ENCODE results near the gene IVNS1ABP. TPM values are rescaled to one million over a fixed set of nuclear protein-coding genes. Genes with fewer than 3 reads are reported as not detected.

Gene IVNS1ABP
- total and polyA plus RNA-seq, 9 of the 15 experiments (the other 6 are each of a cell fraction or from before 2014, with no cell fraction given), result 30.6 to 126 (median 77.7) TPM

- TF ChIP-seq ZBTB5 (IDR thresholded peaks at IDR 0.05), result peak; percentile 69
- no peak for TF ChIP-seq SAFB2 (IDR thresholded peaks at IDR 0.05; ENCODE audit: borderline replicate concordance, low read depth, low read length, severe bottlenecking)
- TF ChIP-seq MEF2D (tag; conservative IDR thresholded peaks at IDR 0.05; ENCODE audit: low read depth), result no peak
- TF ChIP-seq ZNF143 (CRISPR knock-in tag; IDR thresholded peaks at IDR 0.05), result 0 out of 2 replicates have a peak, but pooled peaks have one; percentile 51
- TF ChIP-seq THAP7 (CRISPR knock-in tag; IDR thresholded peaks at IDR 0.05), result 0 out of 2 replicates have a peak, but pooled peaks have one; percentile 48
- peak; percentile 47 for TF ChIP-seq PCBP1 (IDR thresholded peaks at IDR 0.05; ENCODE audit: low read depth, low read length, poor library complexity, severe bottlenecking)
- TF ChIP-seq MTA3 (IDR thresholded peaks at IDR 0.05; ENCODE audit: borderline replicate concordance), result peak; percentile 77
- TF ChIP-seq KLF13 (tag; IDR thresholded peaks at IDR 0.05; ENCODE audit: borderline replicate concordance, low read depth), result peak; percentile 36; the same call in 1 of the 2 replicates
- TF ChIP-seq, protein P1, sequence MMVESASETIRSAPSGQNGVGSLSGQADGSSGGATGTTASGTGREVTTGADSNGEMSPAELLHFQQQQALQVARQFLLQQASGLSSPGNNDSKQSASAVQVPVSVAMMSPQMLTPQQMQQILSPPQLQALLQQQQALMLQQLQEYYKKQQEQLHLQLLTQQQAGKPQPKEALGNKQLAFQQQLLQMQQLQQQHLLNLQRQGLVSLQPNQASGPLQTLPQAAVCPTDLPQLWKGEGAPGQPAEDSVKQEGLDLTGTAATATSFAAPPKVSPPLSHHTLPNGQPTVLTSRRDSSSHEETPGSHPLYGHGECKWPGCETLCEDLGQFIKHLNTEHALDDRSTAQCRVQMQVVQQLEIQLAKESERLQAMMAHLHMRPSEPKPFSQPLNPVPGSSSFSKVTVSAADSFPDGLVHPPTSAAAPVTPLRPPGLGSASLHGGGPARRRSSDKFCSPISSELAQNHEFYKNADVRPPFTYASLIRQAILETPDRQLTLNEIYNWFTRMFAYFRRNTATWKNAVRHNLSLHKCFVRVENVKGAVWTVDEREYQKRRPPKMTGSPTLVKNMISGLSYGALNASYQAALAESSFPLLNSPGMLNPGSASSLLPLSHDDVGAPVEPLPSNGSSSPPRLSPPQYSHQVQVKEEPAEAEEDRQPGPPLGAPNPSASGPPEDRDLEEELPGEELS (CRISPR knock-in tag; IDR thresholded peaks at IDR 0.05; ENCODE audit: borderline replicate concordance), result no peak
- 0 out of 2 replicates have a peak, but pooled peaks have one; percentile 57 for TF ChIP-seq TCF7 (IDR thresholded peaks at IDR 0.05; ENCODE audit: borderline replicate concordance)
- TF ChIP-seq ZNF253 (CRISPR knock-in tag; conservative IDR thresholded peaks at IDR 0.05), result no peak
- TF ChIP-seq SNRNP70 (optimal IDR thresholded peaks at IDR 0.05; ENCODE audit: low read depth, low read length), result no peak
- no peak for TF ChIP-seq ZNF76 (CRISPR knock-in tag; IDR thresholded peaks at IDR 0.05; ENCODE audit: borderline replicate concordance)
- peak; percentile 24 to 62 (median 42); a peak in 5 of 6 replicates for TF ChIP-seq CTCF (IDR thresholded peaks at IDR 0.05 in 2 of 3, conservative IDR thresholded peaks at IDR 0.05 in 1 of 3; ENCODE audit: insufficient read depth in 2 of 3, low read depth in 1 of 3, low read length in 3 of 3)
- peak; percentile 98 for TF ChIP-seq SAFB (IDR thresholded peaks at IDR 0.05; ENCODE audit: borderline replicate concordance, low read depth, low read length)
- no peak for TF ChIP-seq ZNF668 (CRISPR knock-in tag; IDR thresholded peaks at IDR 0.05)
- no peak for TF ChIP-seq POLR2AphosphoS2 (IDR thresholded peaks at IDR 0.05; ENCODE audit: low read length)
- no peak for TF ChIP-seq HNRNPLL (IDR thresholded peaks at IDR 0.05; ENCODE audit: low read depth, low read length, poor library complexity, severe bottlenecking)
- TF ChIP-seq HMG20B (CRISPR knock-in tag; IDR thresholded peaks at IDR 0.05), result no peak
- peak; percentile 43; the same call in 1 of the 2 replicates for TF ChIP-seq ARID2 (IDR thresholded peaks at IDR 0.05)
Observed at GRCh38 chr1:185317034-185317885, at the start of gene IVNS1ABP (continued).
